DMS53 treated with DMSO at 0.1 percent for 48 hours (cell line): Measurements from ENCODE around the gene MPHOSPH10.
A peak's percentile ranks its signal among the peaks of the same experiment; 100 is the strongest.
"Not testable (repeated sequence)": the region's sequence is repeated elsewhere in the genome, so short reads cannot be mapped to it uniquely, and the experiment has no call there.

ENCODE experiments used
- DNase-seq: peaks from one replicate; lab custom pipeline; 2025; ENCODE audit not compliant: unreplicated experiment; lab: John Stamatoyannopoulos, UW

The MPHOSPH10 gene

GRCh38 chr2:71166812-71167211, 36.4 kb downstream of the MPHOSPH10 start:
- no peak for DNase-seq

GRCh38 chr2:71173096-71173495, 42.7 kb downstream of the MPHOSPH10 start:
- DNase-seq = no peak

- DNase-seq = no peak
Measured at GRCh38 chr2:71174207-71174606, 43.8 kb downstream of the MPHOSPH10 start.

GRCh38 chr2:71178836-71179235, 48.4 kb downstream of the MPHOSPH10 start:
- DNase-seq = peak; percentile 53

DNA sequence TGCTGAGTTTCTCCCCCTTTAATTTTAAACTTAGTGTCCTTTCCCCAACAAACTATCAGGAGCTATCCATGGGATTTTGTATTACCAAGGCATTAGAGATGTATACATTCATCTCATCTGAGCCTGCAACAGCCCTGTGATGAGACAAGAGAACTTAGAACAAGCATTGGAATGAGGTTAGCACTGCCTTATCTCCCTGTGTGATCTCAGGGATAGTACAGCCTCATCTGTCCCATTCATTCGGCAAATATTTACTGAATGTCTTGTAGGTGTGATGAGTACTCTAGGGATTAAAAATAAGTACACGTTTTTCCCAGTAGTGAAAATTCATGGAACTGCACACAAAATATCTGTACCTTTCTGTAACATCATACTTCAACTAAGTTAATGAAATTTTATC, 50.9 kb downstream of the MPHOSPH10 start:
- peak; percentile 68 for DNase-seq

- DNase-seq = not testable (repeated sequence)
Measured at GRCh38 chr2:71183306-71184115, 53.1 kb downstream of the MPHOSPH10 start.

DNA sequence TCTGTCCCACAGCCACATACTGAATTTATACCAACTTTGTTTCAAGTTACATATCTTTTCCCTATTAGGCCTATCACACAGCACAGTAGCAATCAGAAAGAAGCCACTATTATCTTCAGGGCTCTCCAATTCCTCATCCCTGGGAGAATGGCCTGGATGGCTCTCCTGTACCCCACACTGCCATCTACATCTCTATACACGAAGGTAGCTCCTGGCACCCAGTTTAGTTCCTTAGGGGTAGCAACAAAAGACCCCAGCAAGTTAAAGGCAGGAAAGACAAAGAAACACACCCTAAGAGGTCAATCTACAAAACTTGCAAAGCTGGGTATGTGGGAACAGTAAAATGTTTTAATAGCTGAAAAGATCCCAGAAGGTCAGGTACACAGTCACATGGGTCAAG, 56.5 kb downstream of the MPHOSPH10 start:
- DNase-seq = no peak

- no peak for DNase-seq
Measured at GRCh38 chr2:71187589-71187988, 57.2 kb downstream of the MPHOSPH10 start.

- peak; percentile 8 for DNase-seq
Measured at GRCh38 chr2:71190656-71191569, 60.5 kb downstream of the MPHOSPH10 start.

GRCh38 chr2:71191570-71191943, 61.1 kb downstream of the MPHOSPH10 start:
- no peak for DNase-seq
